NCI-H1417 treated with DMSO at 0.1 percent for 48 hours (cell line): Measurements from ENCODE around the gene ITSN2.
"Not testable (repeated sequence)": the region's sequence is repeated elsewhere in the genome, so short reads cannot be mapped to it uniquely, and the experiment has no call there.

Experiments
- DNase-seq: peaks from one replicate; lab custom pipeline; 2025; lab: John Stamatoyannopoulos, UW

ITSN2 gene

DNA sequence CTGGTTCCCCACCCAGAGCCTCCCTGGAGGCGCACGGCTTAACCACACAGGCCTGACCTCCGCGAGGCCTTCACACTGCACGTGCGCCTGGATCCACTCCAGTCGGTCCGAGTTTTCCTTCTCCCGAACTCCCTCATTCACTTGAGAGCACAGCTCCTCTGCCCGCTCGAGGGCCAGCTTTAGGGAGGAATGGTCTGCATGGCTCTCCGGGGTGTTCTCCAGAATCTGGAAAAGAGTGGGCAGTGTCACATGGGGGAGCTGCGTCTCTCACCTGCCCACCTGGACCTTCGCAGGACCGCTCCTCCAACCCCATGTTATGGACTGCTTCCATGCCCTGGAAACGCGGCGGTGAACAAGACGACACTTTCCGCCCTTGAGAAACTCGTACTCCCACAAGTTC, 149.6 kb downstream of the ITSN2 start:
- DNase-seq: no peak

DNA sequence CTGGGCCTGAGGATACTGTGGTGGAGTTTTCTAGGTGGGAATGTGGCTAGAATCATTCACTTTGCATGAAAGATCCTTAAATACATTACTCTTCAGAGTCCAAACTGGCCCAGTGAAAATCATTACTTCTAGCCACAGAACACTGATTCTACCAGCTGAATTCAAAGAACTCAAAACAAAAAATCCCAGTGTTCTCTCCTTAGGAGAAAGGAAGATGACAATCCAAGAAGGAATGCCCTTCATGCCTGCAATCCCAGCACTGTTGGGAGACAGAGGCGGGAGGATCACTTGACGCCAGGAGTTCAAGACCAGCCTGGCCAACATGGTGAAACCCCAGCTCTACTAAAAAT, 150.3 kb downstream of the ITSN2 start:
- no peak for DNase-seq

DNA sequence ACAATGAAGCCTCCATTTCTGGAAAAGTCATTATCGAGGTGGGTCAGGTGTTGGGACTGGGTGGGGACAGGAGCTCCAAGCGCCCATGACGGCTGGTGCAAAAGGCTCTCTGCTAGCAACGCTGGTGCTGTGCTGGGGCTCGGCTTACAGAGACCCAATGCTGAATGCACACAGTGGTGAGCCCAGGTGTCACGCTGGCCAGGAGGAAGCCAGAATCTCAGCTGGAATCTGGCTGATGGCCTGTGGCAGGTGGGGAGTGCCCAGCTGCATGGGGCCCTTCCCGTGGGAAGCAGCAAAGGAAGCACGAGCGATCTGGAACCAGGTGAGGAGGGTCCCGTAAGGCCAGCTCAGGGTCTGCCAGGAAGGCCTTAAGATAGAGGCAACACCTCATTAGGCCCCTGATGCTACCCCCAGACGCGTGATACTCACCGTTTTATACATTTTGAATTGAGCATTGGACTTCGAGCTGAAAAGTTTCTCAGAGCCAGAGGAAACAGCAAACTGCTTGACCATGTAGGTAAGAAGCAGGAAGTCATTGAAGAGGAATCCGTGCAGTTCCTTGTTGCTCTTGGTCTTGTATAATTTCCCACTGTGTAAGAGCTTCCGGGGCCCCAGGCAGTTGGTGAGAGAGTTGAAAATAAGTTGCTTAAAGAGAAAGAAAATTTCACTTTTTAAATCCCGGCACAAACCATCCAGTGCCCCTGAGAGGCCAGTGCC, 150.8 kb downstream of the ITSN2 start:
- no peak for DNase-seq

DNA sequence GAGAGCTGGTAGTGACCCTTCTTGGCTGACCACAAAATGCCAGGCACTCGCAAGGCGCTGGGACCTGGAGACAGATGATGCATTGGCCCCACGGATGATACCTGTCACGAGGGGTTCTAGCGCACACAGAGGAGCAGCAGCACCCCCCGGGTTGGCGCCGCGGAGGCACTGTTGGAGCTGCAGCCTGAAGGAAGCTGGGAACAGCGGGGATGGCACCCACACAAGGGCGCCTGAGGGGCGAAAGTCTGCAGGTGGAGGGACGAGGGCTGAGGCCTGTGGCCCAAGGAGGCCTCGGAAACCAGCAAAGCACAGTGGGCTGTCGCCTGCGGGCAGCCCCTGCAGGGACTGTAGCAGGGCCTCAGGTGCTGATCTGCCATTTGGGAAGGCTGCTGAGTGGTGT, 151.8 kb downstream of the ITSN2 start:
- DNase-seq: no peak

DNA sequence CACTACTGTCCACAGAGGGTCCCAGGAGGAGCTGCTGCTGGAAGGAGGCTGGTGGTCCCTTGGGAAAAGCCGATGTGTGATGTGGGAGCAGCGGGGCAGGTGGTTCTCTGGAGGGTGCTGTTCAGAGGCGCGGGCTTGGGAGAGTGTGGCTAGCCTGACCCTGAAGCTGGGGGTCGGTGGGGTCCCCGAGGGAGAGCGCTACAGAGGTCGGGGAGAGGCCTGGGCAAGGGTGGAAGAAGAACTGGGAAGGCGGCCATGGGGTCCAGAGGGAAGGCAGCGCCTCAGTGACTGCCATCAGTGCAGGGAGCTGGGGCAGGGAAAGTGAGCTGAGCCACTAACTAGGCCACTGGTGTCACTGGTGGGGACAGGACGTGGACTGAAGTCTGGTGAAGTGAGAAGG, 153.0 kb downstream of the ITSN2 start:
- DNase-seq: no peak

DNA sequence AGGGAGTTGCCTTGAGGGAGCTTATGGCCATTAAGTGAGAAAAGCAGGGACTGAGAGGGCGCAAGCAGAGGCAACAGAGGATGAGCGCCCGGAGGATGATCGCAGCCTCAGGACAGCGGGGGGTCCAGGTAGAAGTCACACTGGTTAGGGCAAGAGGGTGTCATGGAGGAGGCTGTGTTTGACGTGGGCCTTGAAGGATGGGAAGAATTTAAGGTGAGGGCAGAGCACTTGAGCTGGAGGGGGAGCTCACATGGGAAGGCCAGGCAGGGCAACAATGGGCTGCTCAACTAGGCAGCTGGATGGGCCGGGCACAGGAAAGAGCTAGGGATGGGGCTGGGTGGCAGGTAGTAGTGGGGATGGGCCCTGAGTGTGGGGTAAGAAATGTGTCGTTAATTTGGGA, 153.6 kb downstream of the ITSN2 start:
- no peak for DNase-seq

DNA sequence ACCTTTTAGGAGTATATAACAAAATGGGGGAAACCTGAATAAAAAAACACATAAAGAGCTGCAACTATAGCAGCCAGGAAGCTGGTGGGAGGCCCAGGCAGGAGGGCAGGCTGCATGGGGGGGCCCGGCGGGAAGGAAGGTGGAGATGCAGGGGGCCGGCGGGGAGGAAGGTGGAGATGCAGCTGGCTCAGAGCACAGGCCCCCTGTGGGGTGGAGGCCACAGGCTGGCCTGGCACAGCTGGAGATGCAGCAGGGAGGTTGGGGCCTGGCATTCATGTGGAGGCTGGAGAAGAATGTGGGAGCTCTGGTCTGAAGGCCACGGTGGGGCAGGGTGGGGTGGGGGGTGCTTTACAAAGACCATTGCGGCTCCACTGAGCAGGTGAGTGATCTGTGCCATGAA, 154.1 kb downstream of the ITSN2 start:
- DNase-seq: no peak

DNA sequence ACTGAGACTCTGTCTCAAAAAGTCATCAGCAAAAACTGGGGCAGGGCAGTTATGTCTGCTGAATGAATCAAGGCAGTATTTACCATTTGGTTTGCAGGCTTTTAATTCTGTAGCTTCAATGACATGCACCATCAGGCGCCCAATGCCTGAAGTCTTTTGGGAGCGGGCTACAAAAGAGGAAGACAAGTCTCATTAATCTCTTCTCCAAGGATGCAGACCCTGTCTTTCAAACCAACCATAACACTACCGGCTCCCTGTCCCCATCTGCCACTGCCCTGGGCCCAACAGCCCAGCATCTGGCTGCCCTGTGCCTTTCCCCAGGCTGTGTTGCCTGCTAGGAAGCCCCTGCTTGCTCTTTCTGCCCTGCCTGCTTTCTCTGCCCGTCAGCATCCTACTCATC, 155.2 kb downstream of the ITSN2 start:
- no peak for DNase-seq

DNA sequence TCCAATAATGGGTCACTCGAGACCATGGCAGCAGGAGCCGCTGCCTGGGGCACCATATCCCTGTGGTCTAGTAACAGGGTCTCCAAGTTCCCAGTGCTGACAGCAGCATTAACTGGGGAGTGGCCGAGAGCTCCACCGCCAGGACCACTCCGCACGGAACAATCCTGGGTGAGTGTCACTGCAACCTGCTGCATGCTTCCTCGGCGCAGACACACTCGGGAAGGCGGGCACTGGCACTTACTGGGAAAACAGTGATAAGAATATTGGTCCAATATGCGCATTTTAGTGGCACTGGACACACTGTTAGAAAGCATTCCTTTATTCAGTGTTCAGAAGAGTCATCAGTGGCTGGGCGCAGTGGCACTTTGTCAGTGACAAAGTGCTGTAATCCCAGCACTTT, 155.8 kb downstream of the ITSN2 start:
- DNase-seq: no peak

DNA sequence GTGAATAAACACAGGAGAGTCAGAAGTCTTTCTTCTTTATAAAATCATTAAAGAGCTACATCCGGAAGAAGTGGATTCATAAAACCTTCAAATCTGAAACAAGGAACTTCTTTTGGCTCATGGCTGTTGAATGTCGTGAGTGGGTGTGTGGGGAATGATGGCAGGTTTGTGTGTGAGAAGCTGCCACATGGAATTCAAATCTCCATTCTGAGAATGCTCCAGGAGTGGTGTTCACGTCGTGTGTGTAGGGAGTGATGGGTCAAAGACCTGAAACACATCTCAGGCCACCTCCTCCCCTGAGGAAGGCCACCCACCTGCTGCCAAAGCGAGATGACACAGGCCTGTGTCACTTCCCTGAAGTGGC, 156.6 kb downstream of the ITSN2 start:
- DNase-seq: no peak

DNA sequence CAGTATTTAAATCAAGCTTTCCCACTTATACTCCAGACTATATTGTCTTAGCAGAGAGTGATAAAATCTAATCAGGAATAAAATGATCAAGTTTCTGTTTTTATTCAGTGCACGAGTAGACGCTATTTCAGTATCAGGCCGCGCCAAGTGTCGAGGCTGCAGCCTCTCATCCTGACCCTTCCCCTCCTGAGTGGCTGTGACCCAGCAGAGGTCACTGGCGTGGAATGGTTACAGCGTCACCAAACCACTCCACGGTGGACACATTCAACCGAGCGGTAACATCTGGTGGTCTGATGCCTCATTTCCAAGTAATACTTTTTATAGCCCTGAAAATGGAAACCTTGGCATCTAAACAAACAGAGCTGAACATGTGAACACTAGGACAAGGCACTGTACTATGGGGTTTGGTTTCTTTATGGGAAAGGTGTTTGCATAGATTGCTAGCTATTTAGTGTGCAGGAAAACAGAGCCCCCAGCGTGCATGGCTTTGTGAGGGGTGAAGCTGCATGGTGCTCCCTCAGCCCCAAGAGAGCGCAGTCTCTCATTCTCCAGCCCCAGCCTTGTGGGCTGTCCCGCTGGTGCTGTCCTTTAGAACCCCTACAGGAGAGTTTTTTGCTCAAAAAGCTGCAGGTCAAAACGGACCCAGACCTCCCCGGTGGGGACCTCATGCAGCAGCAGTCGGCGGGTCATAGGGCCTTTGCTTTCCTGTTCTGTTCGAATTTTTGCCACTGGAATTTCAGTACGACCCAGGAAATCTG, 157.1 kb downstream of the ITSN2 start:
- no peak for DNase-seq

DNA sequence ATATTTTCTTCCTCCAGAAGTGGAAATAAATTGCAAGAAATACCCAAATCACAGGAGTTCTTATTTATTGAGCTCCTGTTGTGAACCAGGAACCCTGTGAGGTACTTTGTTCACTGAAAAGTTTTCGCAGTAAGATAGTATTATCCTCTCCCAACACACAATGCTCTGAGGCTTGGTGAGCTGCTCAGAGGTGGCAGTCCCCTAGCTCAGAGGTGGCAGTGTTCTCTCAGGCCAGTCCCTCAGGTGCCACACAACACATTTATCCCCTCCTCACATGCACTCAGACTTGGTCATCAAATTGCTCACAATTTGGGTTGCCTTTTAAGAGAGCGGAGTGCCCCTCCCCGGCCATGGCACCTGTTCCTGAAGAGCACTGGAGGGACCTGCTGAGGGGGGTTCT, 159.5 kb downstream of the ITSN2 start:
- DNase-seq: no peak

DNA sequence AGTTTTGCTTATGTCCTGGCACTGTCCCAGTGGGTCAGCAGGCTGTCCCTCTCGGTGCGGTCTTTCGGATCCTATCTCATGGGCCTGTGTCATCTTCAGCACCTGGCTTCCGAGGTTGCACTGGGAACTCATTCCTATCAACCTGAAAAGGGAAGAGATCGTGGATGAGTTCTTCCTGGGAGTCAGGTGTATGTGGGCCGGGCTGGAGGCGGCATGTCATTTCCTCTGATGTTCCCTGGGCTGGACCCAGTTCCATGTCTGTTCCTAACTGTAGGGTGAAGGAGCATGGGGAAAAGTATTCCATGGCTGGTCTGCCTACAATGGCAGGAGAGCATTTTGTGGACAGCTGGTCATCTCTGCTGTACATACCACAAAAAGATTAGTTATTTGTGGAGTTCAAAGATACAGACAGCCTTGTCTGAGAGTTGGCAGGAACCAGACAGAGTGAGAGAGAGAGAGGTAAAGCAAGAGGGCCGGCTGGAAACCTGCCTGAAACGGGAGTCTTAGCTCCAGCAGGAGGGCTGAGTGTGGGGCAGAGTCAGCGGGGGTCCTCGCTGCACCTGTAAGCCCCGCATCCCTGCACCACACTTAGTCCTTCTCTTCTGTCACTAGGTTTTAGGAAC, 160.3 kb downstream of the ITSN2 start:
- DNase-seq: no peak

DNA sequence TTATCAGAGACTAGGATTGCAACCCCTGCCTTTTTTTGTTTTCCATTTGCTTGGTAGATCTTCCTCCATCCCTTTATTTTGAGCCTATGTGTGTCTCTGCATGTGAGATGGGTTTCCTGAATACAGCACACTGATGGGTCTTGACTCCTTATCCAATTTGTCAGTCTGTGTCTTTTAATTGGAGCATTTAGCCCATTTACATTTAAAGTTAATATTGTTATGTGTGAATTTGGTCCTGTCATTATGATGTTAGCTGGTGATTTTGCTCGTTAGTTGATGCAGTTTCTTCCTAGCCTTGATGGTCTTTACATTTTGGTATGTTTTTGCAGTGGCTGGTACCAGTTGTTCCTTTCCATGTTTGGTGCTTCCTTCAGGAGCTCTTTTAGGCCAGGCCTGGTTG, 163.1 kb downstream of the ITSN2 start:
- DNase-seq: not testable (repeated sequence)

DNA sequence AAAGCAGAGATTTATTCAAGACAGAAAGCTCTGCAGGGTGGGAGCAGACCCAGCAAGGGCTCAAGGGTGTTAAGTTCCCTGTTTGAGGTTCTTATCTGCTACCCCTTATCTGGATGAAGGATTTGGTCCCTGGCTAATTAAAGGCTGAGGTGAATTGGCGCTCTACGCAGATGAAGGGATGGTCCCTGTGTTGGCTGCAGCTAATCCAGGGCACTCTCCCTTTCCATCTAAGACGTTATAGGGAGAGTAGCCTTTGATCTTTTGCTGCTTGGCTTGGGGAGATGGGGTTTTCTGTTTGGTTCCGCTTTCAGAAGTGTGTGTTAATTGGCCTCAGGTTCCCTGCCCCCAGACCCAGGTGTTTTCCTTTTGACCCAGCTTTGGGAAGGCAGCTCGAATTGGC, 168.5 kb downstream of the ITSN2 start:
- no peak for DNase-seq

DNA sequence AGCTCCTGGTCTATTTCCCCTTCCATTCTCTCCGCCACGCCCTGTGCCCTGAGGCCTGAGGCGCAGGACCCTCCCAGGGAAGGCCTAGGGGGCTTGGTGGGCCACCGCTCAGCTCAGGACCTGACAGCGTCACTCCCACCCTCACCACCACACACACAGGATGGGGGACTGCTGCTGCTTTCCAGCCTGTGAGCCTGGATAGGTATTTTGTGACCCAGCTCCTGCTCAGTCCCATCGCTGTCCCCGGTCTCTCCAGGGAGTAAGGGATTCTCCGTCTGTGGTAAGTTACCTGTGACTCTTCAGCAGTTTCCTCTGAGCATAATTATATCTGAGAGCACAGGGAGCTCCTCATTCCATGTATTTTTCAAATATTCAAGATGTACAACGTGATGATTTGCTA, 169.2 kb downstream of the ITSN2 start:
- no peak for DNase-seq

DNA sequence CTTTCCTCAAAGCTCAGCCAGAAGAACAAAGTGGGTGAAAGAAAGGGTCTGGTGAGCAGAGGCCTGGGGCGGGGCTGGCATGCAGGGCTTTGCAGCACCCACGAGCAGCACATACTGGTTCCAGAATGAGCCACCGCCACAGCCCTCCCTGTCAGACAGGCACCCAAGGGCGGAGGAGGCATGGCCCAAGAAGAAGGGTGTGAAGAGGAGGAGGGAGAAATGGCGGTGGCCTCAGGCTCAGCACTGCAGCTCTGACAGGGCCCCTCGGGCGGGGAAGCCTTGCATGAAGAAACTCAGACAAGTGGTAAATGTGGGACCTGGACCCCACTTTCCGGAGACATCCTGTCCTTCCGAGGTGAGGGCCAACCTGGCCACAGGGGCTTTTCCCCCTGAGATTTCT, 169.8 kb downstream of the ITSN2 start:
- no peak for DNase-seq

DNA sequence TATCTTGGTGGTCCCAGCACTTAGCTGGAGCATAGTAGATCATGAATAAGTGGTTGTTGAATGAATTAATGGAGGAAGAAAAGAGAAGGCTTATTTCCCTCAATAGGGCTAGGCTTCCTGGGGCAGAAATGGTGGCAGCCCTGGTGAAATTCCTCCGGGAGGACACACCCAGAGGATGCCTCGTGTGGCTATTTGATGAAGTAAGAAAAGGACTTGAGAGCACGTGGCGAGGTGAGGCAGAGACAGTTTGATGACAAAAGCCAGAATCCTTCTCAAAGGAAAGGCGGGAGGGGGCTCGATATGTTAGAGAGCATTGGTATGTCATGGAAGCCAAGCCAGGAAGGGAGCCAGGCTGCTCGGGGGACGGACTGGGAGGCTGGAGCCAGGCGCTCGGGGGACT, 170.8 kb downstream of the ITSN2 start:
- DNase-seq: no peak

DNA sequence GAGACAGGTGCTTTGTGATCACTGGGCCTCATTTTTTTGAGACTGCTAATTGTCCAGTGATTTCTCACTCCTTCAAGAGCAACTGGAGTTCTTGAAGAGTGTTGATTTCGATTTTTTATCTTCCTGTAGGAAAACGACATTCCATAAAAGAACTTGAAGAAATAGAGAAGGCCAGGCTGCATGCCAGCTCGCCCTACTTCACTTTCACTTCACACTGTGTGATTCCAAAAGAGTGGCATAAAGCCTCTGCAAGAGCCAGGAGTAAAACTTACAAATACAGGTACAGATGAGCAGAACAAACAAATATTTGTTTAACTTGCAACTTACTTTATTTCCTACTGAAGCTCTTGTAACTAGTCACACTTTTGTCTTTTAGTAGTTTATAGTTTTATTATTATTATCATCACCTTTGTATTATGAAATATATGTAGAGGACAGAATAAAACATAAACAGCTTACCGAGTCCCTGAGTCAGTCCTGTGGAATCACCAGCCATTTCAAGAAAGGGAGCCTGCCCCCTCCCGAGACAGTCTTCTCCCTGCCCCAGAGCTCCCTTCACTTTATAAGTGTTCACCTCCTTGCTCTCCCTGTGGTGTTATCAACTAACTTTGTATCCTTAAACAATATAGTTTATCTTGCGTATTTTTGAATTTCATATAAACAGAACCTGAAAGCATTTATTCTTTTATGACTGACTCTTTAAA, 176.8 kb downstream of the ITSN2 start:
- no peak for DNase-seq

DNA sequence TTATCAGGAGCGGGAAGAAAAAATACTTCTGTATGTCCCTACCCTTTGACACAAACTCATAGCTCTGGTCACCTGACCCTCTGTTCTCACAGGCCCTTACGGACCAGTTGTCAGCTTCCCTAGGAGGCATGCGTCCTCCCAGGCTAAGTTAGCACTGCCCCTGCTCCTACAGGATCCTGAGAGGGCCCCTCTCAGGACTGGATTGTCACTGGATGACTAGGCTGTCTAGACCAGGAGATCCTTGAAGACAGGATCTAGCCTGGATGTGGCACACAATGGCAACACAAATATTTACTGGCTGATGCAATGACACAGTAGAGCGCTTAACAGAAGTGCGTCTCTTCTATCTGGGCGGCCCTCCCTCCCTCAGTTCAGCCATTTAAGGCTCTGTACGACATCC, 177.8 kb downstream of the ITSN2 start:
- no peak for DNase-seq

DNA sequence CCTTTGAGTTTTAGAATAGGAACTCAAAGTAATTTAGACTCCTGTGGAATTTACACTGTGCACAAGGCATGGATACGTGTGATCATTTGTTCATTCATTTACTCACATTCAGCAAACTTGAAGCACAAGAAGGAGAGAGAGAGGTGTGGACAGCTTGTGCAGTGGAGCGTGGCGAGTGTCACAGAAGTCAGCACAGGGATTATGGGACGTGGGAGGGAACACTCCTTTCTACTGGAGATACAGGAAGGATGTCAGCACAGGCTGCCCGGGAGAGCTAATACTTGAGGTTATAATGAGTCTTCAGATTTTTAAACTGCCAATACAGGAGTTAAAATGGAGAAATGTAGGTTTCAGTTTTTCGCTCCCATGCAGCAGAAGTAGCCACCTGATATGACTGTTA, 178.5 kb downstream of the ITSN2 start:
- DNase-seq: no peak

DNA sequence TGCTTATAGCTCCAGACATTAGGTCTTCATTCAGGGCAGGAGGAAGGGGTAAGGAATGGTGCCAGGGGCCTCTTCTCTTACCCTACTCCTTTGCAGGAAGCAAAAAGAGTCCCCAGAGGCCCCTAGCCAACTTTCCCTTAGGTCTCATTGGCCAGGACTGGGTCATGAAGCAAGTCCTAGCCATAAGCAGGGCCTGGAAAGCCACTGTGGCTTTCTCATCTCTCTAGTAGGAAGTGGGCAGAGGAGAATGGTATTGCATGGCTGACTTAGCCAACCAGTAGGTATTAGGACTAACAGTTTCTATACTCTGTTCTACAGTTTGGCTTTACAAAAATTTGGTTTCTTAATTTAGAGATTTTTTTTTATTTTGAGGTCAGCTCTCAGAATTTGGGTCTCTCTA, 180.7 kb downstream of the ITSN2 start:
- no peak for DNase-seq

DNA sequence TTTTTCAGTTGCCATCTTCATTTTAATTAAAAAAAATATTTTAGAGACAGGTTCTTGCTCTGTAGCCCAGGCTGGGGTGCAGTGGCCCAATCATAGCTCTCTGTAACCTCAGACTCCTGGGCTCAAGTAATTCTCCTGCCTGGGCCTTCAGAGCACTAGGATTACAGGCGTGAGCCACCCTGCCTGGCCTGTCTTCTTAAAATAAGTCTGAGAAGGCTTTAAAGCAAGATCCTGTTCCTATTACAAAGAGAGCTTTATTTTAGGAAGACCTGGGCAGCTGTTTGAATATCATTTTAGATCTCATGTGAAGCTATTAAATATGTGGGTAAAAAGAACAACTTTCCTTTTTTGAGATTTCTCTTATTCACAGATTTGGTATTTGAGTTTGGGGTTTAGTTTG, 184.0 kb downstream of the ITSN2 start:
- DNase-seq: no peak
